Suprapubic skin (tissue), 4 donors: ENCODE measurements around the gene HECW1. TPM values are rescaled to one million over a fixed set of nuclear protein-coding genes. Genes with fewer than 3 reads are reported as not detected.
"Not testable (repeated sequence)": the region's sequence is repeated elsewhere in the genome, so short reads cannot be mapped to it uniquely, and the experiment has no call there.

Source experiments
- DNase-seq, 2 donors: peaks; one replicate each; pipeline ENCODE4 v3.0.0-alpha.2; 2019; ENCODE audit warnings: low spot score in 2 of 2
- H3K27ac ChIP-seq: fragments of 200-600 bp; sonication (generic); one replicate; pipeline ENCODE4 v1.5.1; 2019
- H3K27me3 ChIP-seq: fragments of 200-600 bp; sonication (generic); one replicate; pipeline ENCODE4 v1.5.1; 2019
- H3K36me3 ChIP-seq: fragments of 200-600 bp; sonication (generic); one replicate; pipeline ENCODE4 v1.5.1; 2019
- H3K4me1 ChIP-seq: fragments of 200-600 bp; sonication (generic); one replicate; pipeline ENCODE4 v1.5.1; 2019
- H3K4me3 ChIP-seq: fragments of 200-600 bp; sonication (generic); one replicate; pipeline ENCODE4 v1.5.1; 2019; ENCODE audit warnings: mild to moderate bottlenecking
- H3K9me3 ChIP-seq: fragments of 200-600 bp; sonication (generic); one replicate; pipeline ENCODE4 v1.5.1; 2019
- EP300 ChIP-seq: sonication (generic); formaldehyde crosslinking; IDR thresholded peaks from one replicate; pipeline ENCODE4 v1.6.1; 2017; ENCODE audit warnings: antibody characterized with exemption
- POLR2A ChIP-seq, 2 donors: fragments of 450-650 bp; IDR thresholded peaks; one replicate each; pipeline ENCODE4 v1.6.1; 2017; ENCODE audit warnings: antibody characterized with exemption in 2 of 2, mild to moderate bottlenecking in 2 of 2, moderate library complexity in 2 of 2
- POLR2AphosphoS5 ChIP-seq, 3 donors: sonication (generic); formaldehyde crosslinking; IDR thresholded peaks; one replicate each; pipeline ENCODE4 v1.6.1; 2017; ENCODE audit warnings: antibody characterized with exemption in 3 of 3
- WGBS: methylation state at CpG from one replicate; pipeline ENCODE4 v1.1.5; 2018; 5-methylcytosine and 5-hydroxymethylcytosine counted together
- total RNA-seq, 4 donors: library from RNA; depleted of rRNA; stranded (reverse); fragments of >200 nt; gene quantifications; one replicate each; pipeline ENCODE4 v1.1.0, GENCODE V29; 2016
- TF ChIP-seq, protein P1 (sequence below), 2 donors: fragments of 200-600 bp in 1 of 2; fragments of 450-650 bp in 1 of 2; sonication (generic) in 1 of 2; IDR thresholded peaks; one replicate each; pipeline ENCODE4 v1.5.1; 2016 to 2019; ENCODE audit warnings: antibody characterized with exemption in 2 of 2, mild to moderate bottlenecking in 1 of 2, moderate library complexity in 1 of 2

The HECW1 gene
- total RNA-seq, 4 donors from 2014 or later = 0.17 to 0.73 (median 0.32) TPM; not detected in 1

DNA sequence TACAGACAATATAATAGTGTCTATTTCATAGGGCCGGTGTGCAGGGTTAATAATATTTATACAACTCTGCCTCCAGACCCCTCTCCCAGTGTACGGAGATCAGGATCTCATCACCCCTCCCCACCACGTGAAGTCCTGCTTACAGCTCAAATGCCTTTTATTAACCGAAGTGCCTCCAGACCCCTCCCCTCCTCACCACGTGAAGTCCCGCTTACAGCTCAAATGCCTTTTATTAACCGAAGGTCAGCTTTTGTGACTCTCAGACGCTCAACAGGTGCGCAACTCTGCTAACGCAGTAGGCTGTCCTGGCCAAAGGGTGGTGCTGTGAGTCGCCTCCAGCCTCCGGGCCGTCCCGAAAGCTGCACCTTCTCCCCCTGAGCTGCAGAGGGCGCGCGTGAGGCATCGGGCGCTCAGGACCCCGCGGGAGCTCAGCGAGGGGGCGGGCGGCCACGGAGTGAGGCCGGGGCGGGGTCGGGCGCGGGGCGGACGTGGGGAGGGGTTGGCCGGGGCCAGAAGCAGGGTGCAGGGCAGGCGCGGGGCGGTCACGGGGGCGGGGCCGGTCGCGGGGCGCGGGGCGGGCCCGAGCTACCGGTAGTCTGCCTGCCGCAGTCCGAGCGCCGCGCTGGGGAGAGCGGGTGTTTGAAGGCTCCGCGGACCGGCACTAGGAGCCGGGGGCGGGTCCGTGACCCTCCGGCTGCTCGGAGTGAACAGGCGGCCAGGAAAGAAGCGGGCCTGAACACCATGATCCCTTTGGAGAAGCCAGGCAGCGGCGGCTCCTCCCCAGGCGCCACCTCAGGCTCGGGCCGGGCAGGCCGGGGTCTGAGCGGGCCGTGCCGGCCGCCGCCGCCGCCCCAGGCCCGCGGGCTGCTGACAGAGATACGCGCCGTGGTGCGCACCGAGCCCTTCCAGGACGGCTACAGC is 470.3 kb downstream of the HECW1 start, which contains the start of gene STK17A:
Gene STK17A, plus strand, starts transcription at position 606 of the 921 bp plus-strand sequence. Its CDS starts 136 bp downstream, at position 742.
- WGBS = 2% methylated on average over 14 of the region's 83 CpGs
- no peaks in the 10 kb centered on the region for H3K36me3 ChIP-seq
- H3K9me3 ChIP-seq = no peaks in the 10 kb centered on the region
- H3K4me1 ChIP-seq = peaks cover 28% of the 10 kb centered on the region
- DNase-seq = peak; percentile 95 to 96
- H3K27me3 ChIP-seq = peaks cover 3% of the 10 kb centered on the region
- H3K4me3 ChIP-seq = peak within 1 kb of the TSS; percentile 95
- TF ChIP-seq, protein P1, sequence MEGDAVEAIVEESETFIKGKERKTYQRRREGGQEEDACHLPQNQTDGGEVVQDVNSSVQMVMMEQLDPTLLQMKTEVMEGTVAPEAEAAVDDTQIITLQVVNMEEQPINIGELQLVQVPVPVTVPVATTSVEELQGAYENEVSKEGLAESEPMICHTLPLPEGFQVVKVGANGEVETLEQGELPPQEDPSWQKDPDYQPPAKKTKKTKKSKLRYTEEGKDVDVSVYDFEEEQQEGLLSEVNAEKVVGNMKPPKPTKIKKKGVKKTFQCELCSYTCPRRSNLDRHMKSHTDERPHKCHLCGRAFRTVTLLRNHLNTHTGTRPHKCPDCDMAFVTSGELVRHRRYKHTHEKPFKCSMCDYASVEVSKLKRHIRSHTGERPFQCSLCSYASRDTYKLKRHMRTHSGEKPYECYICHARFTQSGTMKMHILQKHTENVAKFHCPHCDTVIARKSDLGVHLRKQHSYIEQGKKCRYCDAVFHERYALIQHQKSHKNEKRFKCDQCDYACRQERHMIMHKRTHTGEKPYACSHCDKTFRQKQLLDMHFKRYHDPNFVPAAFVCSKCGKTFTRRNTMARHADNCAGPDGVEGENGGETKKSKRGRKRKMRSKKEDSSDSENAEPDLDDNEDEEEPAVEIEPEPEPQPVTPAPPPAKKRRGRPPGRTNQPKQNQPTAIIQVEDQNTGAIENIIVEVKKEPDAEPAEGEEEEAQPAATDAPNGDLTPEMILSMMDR (IDR thresholded peaks at IDR 0.05) = peak; percentile 97 to 100
- peak; percentile 25 to 72 (median 48) for TF ChIP-seq POLR2AphosphoS5 (IDR thresholded peaks at IDR 0.05)
- TF ChIP-seq EP300 = no peak
- peak; percentile 62 to 79 for TF ChIP-seq POLR2A (IDR thresholded peaks at IDR 0.05)
- H3K27ac ChIP-seq = peak within 1 kb of the TSS; percentile 95

GRCh38 chr7:43583424-43584194 is 471.2 kb downstream of the HECW1 start:
- Histone ChIP-seq H3K27ac (peak overlapping the region; percentile 95), H3K4me3 (peak overlapping the region; percentile 95), H3K9me3 (no peaks in the 10 kb centered on the region), H3K36me3 (no peaks in the 10 kb centered on the region), H3K27me3 (peaks cover 3% of the 10 kb centered on the region), H3K4me1 (peaks cover 28% of the 10 kb centered on the region)
- TF ChIP-seq, protein P1 (IDR thresholded peaks at IDR 0.05) = no peak
- TF ChIP-seq EP300 = no peak
- no peak for TF ChIP-seq POLR2AphosphoS5 (IDR thresholded peaks at IDR 0.05)
- no peak for TF ChIP-seq POLR2A (IDR thresholded peaks at IDR 0.05)
- under 1% methylated on average over 36 of the region's 66 CpGs for WGBS
- peak; percentile 84 to 85 for DNase-seq

- H3K36me3 ChIP-seq = no peaks in the 10 kb centered on the region
- H3K27me3 ChIP-seq = peaks cover 3% of the 10 kb centered on the region
- DNase-seq = no peak
- peak overlapping the region; percentile 95 for H3K27ac ChIP-seq
- TF ChIP-seq POLR2A (IDR thresholded peaks at IDR 0.05) (no peak), EP300 (no peak), POLR2AphosphoS5 (IDR thresholded peaks at IDR 0.05) (no peak)
- WGBS = 10% methylated on average over 8 of the region's 8 CpGs
- peaks cover 28% of the 10 kb centered on the region for H3K4me1 ChIP-seq
- peak overlapping the region; percentile 95 for H3K4me3 ChIP-seq
- no peaks in the 10 kb centered on the region for H3K9me3 ChIP-seq
These were observed 471.7 kb downstream of the HECW1 start for GRCh38 chr7:43584195-43584586.

- not testable (repeated sequence) for H3K9me3 ChIP-seq, H3K27me3 ChIP-seq, DNase-seq, H3K36me3 ChIP-seq
- peaks cover 28% of the 10 kb centered on the region for H3K4me1 ChIP-seq
- 79% methylated on average over 11 of the region's 11 CpGs for WGBS
- peak overlapping the region; percentile 95 for H3K4me3 ChIP-seq
- H3K27ac ChIP-seq = peak overlapping the region; percentile 95
These were observed 472.3 kb downstream of the HECW1 start for GRCh38 chr7:43584733-43585132.

- peaks cover 28% of the 10 kb centered on the region for H3K4me1 ChIP-seq
- no peaks in the 10 kb centered on the region for H3K36me3 ChIP-seq
- H3K27me3 ChIP-seq = peaks cover 3% of the 10 kb centered on the region
- no peak for TF ChIP-seq POLR2A (IDR thresholded peaks at IDR 0.05)
- no peak for TF ChIP-seq EP300
- TF ChIP-seq, protein P1 (IDR thresholded peaks at IDR 0.05) = no peak
- TF ChIP-seq POLR2AphosphoS5 (IDR thresholded peaks at IDR 0.05) = no peak
- no peaks in the 10 kb centered on the region for H3K9me3 ChIP-seq
- 31% methylated on average over 2 of the region's 2 CpGs for WGBS
- peak overlapping the region; percentile 95 for H3K4me3 ChIP-seq
- no peak for DNase-seq
- no peak overlapping the region for H3K27ac ChIP-seq
These were observed 473.1 kb downstream of the HECW1 start for GRCh38 chr7:43585562-43585961.
